ENCODE measurements around the gene SLC35F3.

DNA sequence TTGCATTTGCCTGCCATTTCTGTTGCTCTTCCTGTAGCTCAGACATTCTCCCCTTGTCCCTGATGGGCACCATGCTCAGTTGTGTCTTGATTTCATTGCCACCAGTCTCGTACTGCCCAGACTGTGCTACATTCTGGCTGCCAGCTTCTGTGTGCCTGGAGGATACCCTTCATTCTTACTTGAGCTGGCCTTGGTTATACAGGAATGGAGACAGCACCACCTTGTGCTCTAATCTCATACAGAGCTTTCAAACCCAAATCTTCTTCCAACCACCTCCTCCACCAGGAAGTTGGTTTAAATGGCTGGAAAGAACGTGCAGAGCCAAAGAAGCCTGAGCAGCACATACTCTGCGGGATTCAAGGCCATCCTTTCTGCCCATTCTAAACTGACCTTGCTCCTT is 165.3 kb downstream of the SLC35F3 start:
- TF ChIP-seq, protein P1, sequence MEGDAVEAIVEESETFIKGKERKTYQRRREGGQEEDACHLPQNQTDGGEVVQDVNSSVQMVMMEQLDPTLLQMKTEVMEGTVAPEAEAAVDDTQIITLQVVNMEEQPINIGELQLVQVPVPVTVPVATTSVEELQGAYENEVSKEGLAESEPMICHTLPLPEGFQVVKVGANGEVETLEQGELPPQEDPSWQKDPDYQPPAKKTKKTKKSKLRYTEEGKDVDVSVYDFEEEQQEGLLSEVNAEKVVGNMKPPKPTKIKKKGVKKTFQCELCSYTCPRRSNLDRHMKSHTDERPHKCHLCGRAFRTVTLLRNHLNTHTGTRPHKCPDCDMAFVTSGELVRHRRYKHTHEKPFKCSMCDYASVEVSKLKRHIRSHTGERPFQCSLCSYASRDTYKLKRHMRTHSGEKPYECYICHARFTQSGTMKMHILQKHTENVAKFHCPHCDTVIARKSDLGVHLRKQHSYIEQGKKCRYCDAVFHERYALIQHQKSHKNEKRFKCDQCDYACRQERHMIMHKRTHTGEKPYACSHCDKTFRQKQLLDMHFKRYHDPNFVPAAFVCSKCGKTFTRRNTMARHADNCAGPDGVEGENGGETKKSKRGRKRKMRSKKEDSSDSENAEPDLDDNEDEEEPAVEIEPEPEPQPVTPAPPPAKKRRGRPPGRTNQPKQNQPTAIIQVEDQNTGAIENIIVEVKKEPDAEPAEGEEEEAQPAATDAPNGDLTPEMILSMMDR (IDR thresholded peaks at IDR 0.05): peak in 1 of 4 donors; percentile 8
- no peak for TF ChIP-seq POLR2A (IDR thresholded peaks at IDR 0.05)

Measured in right lobe of liver (tissue), 4 donors.